Activated CD8-positive, alpha-beta memory T cell treated with anti-CD3 and anti-CD28 coated beads for 1 hour (primary cell): ENCODE results near the gene TRAPPC6A.
"Not testable (repeated sequence)": the region's sequence is repeated elsewhere in the genome, so short reads cannot be mapped to it uniquely, and the experiment has no call there.

Source experiments
- DNase-seq, 2 donors: peaks; one replicate each; pipeline ENCODE4 v3.0.0-alpha.2; 2020; ENCODE audit warnings: low read depth in 1 of 2; ENCODE audit errors: extremely low read depth in 1 of 2

TRAPPC6A gene

DNA sequence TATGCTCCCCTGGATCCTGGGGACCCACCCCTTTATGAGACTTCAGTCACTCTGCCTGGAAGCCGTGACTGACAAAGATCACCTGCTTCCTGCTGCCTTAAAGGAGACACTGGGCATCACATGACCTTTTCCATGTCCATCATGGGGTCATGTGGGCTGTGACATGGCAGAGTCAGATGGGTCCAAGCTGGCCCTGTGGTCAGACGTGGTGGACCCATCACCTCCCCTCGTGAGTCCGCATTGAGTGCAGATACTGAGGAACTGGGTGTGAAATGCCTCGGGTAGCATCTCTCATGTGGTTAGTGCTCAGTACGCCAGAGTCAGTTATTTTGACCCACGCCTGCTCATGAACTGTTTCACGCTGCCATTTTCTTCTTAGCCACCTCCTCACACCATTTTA, 44.4 kb downstream of the TRAPPC6A start:
- DNase-seq: no peak

DNA sequence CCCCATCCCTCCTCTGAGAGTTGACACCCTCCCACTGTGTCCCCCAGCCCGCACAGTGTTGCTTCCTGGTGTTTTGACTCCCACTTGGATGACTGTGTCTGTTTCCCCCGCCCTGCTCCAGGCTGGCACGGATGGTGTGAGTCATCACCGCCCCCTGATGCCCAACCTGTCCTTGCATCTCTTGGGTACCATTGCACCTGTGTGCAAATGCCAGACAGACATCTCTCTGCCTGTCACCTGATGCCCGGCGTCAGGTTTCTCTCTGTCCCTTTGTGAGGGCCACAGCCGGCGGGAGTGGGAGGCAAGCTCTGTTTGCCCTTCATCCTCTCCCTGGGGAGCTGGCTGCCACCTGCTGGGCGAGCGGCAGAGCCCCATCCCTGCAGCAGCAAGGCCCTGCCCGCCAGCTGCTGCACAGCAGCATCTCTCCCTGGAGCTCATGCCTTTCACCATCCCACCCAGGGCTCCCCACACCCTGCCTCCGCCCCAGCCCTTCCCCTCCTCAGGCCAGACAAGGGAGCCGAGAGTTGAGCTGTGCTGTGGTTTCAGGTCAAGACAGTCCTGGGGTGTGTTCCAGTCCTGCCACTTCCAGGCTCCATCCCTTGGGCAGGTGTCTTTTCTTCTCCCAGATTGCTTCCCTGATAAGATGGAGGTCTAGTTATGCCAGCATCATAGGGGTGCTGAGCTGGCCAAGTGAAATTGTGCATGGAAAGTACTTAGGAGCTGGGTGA, 47.0 kb downstream of the TRAPPC6A start:
- no peak for DNase-seq

DNA sequence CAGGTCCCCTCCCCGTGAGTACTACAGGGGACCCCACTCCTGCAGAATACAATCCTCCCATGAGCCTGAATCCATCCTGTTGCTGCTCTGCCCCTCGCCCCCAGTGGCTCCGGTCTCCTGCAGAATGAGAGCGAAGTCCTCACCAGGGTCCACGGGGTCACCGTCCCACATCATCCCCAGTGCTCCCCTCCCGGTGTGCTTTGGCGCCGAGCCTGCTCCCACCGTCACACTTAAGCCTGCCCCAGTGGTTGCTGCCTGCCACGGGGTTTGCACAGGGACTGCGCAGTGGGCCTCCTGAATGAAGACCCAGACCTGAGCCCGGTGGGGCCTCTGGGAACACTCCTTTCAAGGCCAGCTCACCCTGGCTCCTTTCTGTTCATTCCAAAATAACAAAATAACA, 47.8 kb downstream of the TRAPPC6A start:
- DNase-seq: no peak

DNA sequence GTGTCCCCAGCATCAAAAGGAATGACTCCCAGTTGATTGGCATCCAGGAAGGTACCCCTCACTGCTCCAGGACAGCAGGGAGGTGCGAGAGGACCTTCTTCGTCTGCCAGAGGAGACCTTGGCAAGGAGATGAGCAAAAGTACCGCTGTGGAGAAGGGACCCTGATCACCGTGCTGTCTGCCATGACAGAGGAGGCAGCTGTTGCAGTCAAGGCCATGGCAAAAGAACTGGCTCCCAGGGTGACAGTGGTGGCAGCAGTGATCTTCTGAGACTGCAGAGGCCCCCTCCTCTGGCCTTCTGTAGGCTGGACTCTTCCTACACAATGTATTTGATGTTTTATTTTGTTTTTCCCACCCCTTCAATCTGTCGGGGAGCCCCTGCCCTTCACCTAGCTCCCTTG, 49.2 kb downstream of the TRAPPC6A start:
- no peak for DNase-seq

DNA sequence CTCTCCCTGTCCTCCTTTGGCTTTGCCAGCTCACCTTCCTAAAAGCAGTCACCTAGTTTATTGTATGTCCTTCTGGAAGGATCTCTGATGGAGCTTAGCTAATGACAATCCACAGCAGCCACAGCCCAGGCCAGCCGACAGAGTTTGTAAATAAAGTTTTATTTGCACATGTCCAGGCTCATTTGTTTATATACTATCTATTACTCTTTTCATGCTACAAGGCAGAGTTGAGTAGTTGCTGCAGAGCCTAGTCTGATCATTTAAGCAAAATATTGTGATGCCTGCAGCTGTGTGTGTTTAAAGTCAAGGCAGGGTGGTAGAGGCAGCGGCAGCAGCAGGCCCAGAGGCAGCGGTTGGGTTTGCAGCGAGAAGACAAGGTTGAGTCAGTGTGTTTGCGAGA, 49.9 kb downstream of the TRAPPC6A start:
- no peak for DNase-seq

DNA sequence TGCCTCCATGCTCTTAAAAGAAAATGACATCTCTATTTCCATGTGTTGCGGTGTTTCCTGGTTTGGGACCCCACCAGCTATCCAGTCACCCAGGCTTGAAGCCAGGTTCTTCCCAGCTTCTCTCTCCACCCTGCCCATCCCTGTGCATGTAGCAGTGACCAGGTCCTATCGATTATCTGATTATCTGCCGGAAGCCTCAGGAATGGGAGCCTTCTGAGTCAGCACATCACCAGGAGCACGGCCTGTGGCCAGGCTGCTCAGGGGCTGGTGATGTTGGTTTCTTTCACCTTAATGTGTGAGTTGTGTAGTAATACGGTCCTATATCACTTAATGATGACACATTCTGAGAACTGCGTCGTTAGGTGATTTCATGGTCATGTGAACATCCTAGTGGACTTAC, 51.4 kb downstream of the TRAPPC6A start:
- no peak for DNase-seq

DNA sequence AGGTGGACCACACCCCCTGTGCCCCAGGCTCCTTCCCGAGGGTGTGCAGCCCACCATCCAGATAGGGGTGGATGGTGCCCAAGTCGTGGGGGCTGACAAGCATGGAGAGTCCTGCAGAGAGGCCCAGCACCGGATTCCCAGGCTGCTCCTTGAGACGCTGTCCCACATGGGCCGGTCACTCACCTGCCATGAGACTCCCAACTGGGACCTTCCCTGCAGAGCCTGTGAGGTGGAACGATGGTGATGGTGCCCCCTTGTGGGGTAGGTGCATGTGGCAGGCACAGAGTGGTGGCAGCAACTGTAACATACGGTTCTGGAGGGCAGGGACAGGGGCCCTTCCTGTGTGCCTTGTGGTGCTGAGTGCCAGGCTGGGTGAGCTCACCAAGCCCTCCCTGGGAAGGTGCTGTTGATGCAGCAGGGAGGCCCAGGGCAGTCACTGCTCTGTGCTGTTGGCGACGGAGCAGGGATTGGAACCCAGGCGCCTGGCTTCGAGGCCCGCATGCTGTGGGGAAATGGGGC, 52.0 kb downstream of the TRAPPC6A start:
- DNase-seq: peak; percentile 30 to 42

DNA sequence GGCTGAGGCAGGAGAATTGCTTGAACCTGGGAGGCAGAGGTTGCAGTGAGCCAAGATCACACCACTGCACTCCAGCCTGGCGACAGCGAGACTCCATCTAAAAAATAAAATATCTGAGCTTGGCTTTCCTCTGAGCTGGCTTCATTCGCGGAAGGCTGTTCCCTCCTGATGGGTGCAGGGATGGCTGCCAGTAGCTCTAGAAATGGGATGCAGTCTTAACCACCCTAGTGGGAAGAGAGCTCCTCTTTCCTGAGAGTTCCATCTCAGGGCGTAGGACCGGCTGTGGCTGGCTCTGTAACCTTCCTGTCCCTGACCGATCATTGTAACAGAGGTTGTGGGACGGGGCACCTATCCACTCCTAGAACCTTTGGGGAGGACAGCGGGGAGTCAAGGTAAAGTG, 52.7 kb downstream of the TRAPPC6A start:
- DNase-seq: no peak

DNA sequence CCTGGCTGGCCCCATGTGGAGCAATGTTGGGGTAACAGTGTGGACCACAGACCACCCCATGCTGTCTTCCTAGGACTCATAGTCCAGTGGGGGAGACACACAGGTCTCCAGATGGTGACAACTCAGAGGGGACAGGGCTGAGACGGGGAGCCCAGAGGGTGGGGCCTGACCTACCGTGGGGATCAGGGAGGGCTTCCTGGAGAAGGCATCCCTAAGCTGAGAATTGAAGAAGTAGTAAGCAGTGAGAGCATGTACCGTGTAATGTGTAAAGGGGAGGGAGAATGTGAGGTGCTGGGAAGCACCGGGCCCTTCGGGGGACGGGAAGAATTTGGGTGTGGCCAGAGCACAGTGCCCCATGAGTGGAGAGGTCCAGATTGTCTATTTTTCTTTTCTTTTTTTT, 54.0 kb downstream of the TRAPPC6A start:
- no peak for DNase-seq

DNA sequence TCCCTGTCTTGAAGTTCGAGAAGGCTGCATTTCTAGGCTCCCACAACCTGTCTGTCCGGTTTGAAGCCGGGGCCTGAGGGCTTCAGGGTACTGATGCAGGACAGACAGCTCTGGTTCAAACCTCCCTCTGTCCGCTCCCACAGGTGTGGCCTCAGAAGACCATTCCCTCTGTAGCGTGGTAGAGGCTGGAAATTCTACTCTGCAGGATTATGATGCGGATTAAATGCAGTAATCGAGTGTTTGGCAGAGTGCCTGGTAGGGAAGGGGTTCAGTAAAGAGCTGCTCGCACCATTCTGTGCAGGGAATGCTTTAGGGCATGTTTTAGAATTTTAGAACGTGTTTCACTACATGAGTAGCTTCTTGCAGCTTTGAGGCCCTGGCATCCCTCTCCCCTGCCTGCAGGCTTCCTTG, 54.6 kb downstream of the TRAPPC6A start:
- no peak for DNase-seq

DNA sequence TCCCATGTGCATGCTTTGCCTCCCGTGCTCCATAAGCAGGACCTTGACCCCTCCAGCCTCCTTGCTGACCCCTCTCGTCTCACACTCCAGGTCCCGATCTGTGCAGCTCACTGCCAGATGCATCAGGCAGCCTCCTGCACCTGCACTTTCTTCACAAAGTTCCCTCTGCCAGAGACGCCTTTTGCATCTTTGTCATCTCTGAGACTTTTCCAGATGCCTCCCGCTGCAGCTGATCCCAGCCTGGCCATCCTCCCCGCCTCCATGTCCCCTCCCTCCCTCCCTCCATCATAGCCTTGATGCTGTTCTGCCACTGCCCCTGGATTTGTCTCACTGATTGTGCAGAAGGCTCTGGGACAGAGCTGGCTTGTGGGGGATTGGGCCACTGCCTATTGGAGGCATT, 55.2 kb downstream of the TRAPPC6A start:
- DNase-seq: no peak

DNA sequence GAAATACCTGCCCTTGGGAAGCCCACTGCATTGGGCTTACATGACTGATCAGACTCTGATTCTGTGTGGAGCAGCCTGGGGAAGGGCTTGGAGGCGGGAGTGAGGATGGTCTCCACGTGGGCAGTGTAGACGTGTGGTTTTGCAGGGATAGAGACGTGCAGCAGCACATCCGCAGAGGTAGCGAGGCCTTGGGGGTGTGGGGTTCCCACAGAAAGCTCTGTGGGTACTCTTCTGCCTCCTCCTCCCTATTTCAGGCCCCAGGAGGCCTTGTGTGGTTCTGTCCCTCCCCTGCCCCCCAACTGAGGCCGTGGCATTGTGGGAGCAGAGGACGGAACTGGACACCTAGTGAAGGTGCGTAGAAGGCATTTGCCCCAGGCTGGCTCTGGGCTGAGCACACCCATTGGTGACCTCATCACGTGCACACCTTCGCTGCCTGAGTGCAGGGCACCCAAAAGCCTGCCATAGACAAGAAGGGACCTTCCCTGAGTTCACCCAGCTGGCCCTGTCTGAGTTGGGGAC, 56.2 kb downstream of the TRAPPC6A start:
- DNase-seq: no peak

DNA sequence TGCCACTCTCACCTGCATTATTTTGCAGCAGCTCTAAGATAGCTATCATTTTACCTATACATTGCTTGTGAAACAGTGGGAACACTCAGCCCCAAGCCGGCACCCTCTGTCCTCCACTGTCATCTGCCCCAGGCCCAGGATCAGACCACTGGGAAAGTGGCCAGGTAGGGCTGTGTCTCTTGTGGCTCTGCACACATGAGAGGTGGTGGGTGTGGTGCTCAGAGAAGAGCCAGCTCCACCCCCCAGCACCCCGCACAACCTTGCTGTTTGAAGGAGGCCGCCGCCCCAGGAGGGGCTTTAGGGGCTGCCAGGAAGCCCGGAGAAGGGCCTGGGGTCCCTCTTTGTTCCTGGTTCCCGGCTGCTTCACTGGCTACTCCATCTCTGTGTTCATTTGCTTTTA, 58.5 kb downstream of the TRAPPC6A start:
- no peak for DNase-seq

DNA sequence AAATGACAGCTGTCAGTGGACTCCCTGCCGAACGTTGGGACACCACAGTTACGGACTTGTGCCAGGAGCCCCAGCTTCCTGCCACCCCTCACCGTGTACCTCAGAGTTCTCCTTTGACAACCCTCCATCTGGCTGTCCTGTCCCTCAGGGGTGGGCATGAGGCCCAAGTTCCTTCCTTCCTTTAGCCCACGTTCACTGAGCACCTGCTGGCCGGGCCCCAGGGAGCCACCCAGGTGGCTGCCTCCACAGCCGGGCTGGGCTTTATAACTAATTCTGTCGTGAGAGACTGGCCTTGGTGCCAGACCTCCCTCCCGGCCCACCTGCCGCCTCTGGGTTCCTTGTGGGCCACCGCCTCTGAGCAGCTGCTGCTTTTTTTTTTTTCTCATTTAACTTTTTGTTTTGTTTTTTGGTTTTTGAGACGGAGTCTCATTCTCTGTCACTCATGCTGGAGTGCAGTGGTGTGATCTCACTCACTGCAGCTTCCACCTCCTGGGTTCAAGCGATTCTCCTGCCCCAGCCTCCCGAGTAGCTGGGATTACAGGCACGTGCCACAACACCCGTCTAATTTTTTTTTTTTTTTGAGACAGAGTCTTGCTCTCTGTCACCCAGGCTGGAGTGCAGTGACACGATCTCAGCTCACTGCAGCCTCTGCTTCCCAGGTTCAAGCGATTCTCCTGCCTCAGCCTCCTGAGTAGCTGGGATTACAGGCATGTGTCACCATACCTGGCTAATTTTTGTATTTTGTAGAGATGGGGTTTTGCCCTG, 59.3 kb downstream of the TRAPPC6A start:
- DNase-seq: not testable (repeated sequence)

DNA sequence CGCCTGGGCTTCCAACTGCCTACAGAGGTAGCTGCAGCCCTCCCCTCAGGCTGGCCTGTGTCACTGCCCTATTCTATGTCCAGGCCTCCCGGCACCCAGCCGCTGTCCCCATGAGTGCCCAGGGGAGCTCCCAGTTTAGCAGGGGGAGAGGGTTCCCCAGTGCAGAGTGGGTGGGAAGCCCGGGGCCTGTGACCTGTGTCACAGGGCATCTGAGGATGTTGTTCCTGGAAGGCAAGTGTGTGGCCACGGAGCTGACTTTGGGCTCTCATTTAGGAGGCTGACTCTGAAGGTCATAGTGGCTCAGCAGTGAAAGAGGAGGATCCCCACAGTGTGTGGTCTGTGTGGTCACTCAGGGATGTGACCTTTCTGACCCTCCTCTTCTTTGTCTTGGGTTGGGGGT, 59.9 kb downstream of the TRAPPC6A start:
- DNase-seq: no peak

DNA sequence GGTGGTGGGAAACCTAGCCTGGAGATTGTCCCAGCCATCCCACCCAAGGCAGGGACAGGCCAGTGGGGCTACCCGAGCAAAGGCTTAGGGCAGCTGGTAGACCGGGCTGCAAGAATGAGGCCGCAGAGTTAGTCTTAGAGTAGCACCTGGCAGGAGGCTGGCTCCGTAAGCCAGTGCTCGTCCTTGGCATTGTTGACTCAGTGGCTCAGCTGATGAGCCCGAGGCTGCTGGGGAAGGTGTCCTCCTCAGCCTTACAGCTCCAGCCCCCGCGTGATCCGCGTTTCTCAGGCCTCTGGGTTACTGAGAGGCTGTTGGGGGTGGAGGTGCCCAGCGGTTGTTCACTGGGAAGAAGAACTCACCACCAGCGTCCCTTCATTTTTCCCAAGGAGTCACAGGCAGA, 60.4 kb downstream of the TRAPPC6A start:
- DNase-seq: no peak

DNA sequence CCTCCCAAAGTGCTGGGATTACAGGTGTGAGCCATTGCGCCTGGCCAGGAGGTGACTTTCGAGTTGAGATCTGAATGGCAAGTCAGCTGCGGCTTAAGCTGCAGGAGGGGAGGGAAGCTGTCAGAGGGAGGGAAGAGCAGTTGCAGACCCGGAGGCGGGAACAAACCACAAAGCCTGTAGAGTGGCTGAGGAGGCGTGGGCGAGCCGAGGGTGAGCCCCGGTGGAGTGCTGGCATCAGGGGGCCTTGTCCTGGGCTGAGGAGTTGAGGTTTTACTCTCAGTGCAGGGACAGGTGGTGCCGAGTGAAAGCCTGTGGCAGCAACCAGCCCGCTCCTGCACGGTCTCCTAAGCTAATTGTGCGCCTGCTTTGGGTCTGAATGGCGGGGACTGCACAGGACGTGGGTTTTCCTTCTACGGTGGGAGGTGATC, 60.9 kb downstream of the TRAPPC6A start:
- no peak for DNase-seq

DNA sequence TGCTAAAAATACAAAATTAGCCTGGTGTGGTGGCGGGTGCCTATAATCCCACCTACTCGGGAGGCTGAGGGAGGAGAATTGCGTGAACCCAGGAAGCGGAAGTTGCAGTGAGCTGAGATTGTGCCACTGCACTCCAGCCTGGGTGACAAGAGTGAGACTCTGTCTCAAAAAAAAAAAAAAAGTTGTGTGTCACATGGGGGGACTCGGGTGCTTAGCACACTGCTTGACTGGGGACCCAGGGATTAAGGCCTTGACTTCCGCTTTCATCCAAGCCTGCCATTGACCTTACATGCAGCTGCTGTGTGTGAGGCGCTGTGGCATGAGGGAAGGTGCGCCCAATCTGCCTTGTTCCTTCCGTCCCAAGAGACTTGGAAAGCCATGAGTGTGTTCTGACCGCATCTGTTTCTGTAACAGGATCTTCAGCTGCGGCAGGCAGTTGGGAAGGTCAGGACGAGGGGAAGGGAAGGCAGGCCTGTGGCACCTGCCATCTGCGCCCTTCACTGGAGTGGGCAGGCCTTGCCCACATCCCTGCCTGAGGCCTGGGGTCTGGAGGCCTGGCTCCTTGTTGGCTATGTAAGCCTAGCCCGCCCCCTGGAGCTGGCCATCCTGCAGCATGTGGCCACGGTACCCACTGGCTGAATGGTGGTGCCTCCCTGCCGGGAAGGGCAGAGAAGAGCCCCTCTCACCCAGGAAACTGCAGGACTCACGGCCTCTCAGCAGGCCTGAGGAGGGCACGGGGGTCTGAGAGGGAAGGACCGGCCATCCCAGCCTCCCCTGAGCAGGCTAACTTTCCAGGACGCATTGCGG, 62.0 kb downstream of the TRAPPC6A start:
- DNase-seq: no peak

DNA sequence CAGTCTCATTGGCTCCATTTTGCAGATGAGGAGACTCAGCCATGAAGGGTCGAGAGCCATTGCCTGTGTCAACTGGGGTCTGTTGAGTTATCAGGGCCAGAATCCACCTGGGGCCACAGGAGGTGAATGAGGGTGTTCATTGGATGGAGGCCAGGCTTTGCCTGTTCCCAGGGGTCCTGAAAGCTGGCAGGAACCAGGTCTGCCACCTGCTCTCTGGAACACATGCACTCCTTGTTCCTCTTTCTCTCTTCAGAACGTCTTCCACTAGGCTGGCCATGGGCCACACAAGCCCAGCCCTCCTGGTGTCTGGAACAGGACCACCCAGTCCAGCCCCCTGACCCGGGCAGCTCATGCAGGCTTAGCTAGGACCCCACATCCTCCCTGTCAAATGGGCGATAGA, 63.9 kb downstream of the TRAPPC6A start:
- no peak for DNase-seq

DNA sequence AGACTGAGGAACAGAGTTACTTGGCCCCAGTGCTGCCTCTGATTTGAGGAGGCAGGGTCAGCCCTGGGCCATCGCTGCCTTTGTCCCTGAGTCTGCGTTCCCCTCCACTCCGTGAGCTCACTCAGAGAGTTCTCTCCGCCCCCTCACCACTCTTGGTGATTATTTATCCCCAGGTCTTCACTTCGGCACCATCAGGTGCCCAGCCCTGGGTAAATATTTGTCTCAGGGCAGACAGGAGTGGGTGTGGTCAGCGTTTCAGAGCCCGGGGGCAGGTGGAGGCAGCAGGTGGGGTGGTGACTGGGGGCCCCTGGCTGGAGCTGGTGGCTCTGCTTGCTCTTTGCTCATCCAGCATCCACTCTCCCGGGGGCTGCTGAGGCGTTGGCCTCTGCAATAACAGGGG, 64.4 kb downstream of the TRAPPC6A start:
- no peak for DNase-seq
